Parathyroid adenoma (tissue), 2 donors: ENCODE measurements around the gene CDKL4.
"Not testable (repeated sequence)": the region's sequence is repeated elsewhere in the genome, so short reads cannot be mapped to it uniquely, and the experiment has no call there.

Source experiments
- H2AFZ ChIP-seq: fragments of 300-600 bp; sonication (generic); one replicate; pipeline ENCODE4 v1.7.0; 2017; ENCODE audit warnings: antibody characterized with exemption, mild to moderate bottlenecking
- H3K27ac ChIP-seq: fragments of 300-600 bp; sonication (generic); one replicate; pipeline ENCODE4 v1.7.0; 2017
- H3K27me3 ChIP-seq: fragments of 300-600 bp; sonication (generic); one replicate; pipeline ENCODE4 v1.7.0; 2017; ENCODE audit warnings: low read length; ENCODE audit not compliant: control insufficient read depth, insufficient read depth
- H3K36me3 ChIP-seq: fragments of 300-600 bp; sonication (generic); one replicate; pipeline ENCODE4 v1.7.0; 2017; ENCODE audit warnings: low read length; ENCODE audit not compliant: control insufficient read depth, insufficient read depth
- H3K4me1 ChIP-seq: fragments of 300-600 bp; sonication (generic); one replicate; pipeline ENCODE4 v1.7.0; 2017; ENCODE audit warnings: control low read depth
- H3K4me2 ChIP-seq: fragments of 300-600 bp; sonication (generic); one replicate; pipeline ENCODE4 v1.7.0; 2017; ENCODE audit warnings: low read length
- H3K4me3 ChIP-seq: fragments of 300-600 bp; sonication (generic); one replicate; pipeline ENCODE4 v1.7.0; 2017; ENCODE audit warnings: low read depth, low read length
- H3K79me2 ChIP-seq: fragments of 300-600 bp; sonication (generic); one replicate; pipeline ENCODE4 v1.7.0; 2017; ENCODE audit warnings: control low read depth
- H3K9ac ChIP-seq: fragments of 300-600 bp; sonication (generic); one replicate; pipeline ENCODE4 v1.7.0; 2017; ENCODE audit warnings: mild to moderate bottlenecking
- H3K9me3 ChIP-seq: fragments of 300-600 bp; sonication (generic); one replicate; pipeline ENCODE4 v1.7.0; 2017; ENCODE audit warnings: low read length; ENCODE audit not compliant: control insufficient read depth
- CTCF ChIP-seq: fragments of 300-600 bp; sonication (generic); IDR thresholded peaks from one replicate; pipeline ENCODE4 v1.7.0; 2017; ENCODE audit warnings: antibody characterized with exemption, mild to moderate bottlenecking
- donor health status: primary hyperparathyroidism.

CDKL4 gene

DNA sequence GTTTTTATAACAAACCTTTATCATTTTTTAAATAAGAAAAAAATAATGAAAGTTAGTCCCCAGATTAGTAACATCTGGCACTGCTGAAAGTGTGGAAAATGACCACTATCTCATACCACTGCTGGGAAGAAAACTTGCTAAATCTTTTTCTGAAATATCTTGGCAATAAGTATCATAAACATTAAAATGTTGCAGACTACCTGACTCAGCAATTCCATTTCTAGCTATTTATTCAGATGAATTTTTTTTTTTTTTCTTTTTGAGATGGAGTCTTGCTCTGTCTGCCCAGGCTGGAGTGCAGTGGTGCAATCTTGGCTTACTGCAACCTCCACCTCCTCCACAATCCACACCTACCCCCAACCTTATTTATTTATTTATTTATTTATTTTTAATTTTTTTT lies 87.7 kb downstream of the CDKL4 start:
- TF ChIP-seq CTCF, result no peak
- H3K27ac ChIP-seq, result no peak overlapping the region
- H3K27me3 ChIP-seq, result no peaks in the 10 kb centered on the region
- H3K4me3 ChIP-seq, result no peak overlapping the region
- no peaks in the 10 kb centered on the region for H3K36me3 ChIP-seq
- H3K4me2 ChIP-seq, result no peak overlapping the region
- no peak overlapping the region for H3K9ac ChIP-seq
- H3K9me3 ChIP-seq, result no peaks in the 10 kb centered on the region
- no peak overlapping the region for H2AFZ ChIP-seq
- no peaks in the 10 kb centered on the region for H3K79me2 ChIP-seq
- H3K4me1 ChIP-seq, result peaks cover 3% of the 10 kb centered on the region

- not testable (repeated sequence) for H2AFZ ChIP-seq, H3K9me3 ChIP-seq, H3K4me3 ChIP-seq, H3K27me3 ChIP-seq, H3K79me2 ChIP-seq, H3K36me3 ChIP-seq, H3K9ac ChIP-seq, H3K4me2 ChIP-seq, H3K4me1 ChIP-seq, H3K27ac ChIP-seq
Measured at GRCh38 chr2:39155573-39155972, 88.2 kb downstream of the CDKL4 start.

DNA sequence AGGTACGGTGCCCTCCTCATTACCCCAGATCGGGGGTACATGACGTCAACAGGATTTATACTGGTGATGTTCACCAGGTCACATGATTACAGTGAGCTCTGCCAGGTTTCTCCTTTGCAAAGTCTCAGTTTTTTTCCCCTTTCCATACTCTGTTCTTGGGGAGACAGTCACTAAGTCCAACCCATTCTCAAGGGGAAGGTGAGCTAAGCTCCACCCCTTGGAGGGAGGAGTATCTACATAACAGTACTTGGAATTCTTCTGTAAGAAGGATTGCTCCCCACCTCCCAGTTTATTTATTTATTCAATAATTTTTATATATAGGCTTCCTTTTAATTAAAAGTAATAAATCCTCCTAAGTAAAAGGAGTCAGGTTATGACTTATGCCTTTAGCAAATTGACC lies 88.8 kb downstream of the CDKL4 start:
- TF ChIP-seq CTCF, result no peak
- no peaks in the 10 kb centered on the region for H3K36me3 ChIP-seq
- H3K4me1 ChIP-seq, result no peaks in the 10 kb centered on the region
- H3K9ac ChIP-seq, result no peak overlapping the region
- H3K4me2 ChIP-seq, result no peak overlapping the region
- H3K27me3 ChIP-seq, result no peaks in the 10 kb centered on the region
- no peaks in the 10 kb centered on the region for H3K79me2 ChIP-seq
- H3K4me3 ChIP-seq, result no peak overlapping the region
- H3K9me3 ChIP-seq, result no peaks in the 10 kb centered on the region
- H3K27ac ChIP-seq, result no peak overlapping the region
- H2AFZ ChIP-seq, result no peak overlapping the region

- no peaks in the 10 kb centered on the region for H3K79me2 ChIP-seq
- no peaks in the 10 kb centered on the region for H3K4me1 ChIP-seq
- no peaks in the 10 kb centered on the region for H3K9me3 ChIP-seq
- no peak overlapping the region for H3K9ac ChIP-seq
- no peak for TF ChIP-seq CTCF
- H3K4me3 ChIP-seq, result no peak overlapping the region
- no peaks in the 10 kb centered on the region for H3K27me3 ChIP-seq
- no peaks in the 10 kb centered on the region for H3K36me3 ChIP-seq
- H2AFZ ChIP-seq, result no peak overlapping the region
- no peak overlapping the region for H3K27ac ChIP-seq
- no peak overlapping the region for H3K4me2 ChIP-seq
Measured at GRCh38 chr2:39153312-39153711, 90.5 kb downstream of the CDKL4 start.

- no peaks in the 10 kb centered on the region for H3K27me3 ChIP-seq
- H3K9me3 ChIP-seq, result no peaks in the 10 kb centered on the region
- no peak for TF ChIP-seq CTCF
- no peak overlapping the region for H3K27ac ChIP-seq
- no peak overlapping the region for H2AFZ ChIP-seq
- no peak overlapping the region for H3K9ac ChIP-seq
- H3K4me1 ChIP-seq, result no peaks in the 10 kb centered on the region
- no peak overlapping the region for H3K4me3 ChIP-seq
- no peaks in the 10 kb centered on the region for H3K36me3 ChIP-seq
- no peaks in the 10 kb centered on the region for H3K79me2 ChIP-seq
- no peak overlapping the region for H3K4me2 ChIP-seq
Measured at GRCh38 chr2:39152504-39152903, 91.3 kb downstream of the CDKL4 start.
